HG03558 (cell line): ENCODE results near the gene DHRS13.
"Not testable (repeated sequence)": the region's sequence is repeated elsewhere in the genome, so short reads cannot be mapped to it uniquely, and the experiment has no call there.

ENCODE experiments used
- ATAC-seq: cut with Tn5 transposase; IDR thresholded peaks from one replicate; pipeline ENCODE4 v1.9.1; 2021; ENCODE audit warnings: moderate number of reproducible peaks; ENCODE audit not compliant: unreplicated experiment; ENCODE audit errors: extremely low read depth

Gene DHRS13

GRCh38 chr17:28906706-28907438, 4.0 kb upstream of the DHRS13 start:
- ATAC-seq: no peak

- no peak for ATAC-seq
These were observed 3.4 kb upstream of the DHRS13 start for GRCh38 chr17:28906276-28906675.

GRCh38 chr17:28904800-28905199, 1.9 kb upstream of the DHRS13 start:
- no peak for ATAC-seq

GRCh38 chr17:28903546-28903841, 615 bp upstream of the DHRS13 start:
- not testable (repeated sequence) for ATAC-seq

DNA sequence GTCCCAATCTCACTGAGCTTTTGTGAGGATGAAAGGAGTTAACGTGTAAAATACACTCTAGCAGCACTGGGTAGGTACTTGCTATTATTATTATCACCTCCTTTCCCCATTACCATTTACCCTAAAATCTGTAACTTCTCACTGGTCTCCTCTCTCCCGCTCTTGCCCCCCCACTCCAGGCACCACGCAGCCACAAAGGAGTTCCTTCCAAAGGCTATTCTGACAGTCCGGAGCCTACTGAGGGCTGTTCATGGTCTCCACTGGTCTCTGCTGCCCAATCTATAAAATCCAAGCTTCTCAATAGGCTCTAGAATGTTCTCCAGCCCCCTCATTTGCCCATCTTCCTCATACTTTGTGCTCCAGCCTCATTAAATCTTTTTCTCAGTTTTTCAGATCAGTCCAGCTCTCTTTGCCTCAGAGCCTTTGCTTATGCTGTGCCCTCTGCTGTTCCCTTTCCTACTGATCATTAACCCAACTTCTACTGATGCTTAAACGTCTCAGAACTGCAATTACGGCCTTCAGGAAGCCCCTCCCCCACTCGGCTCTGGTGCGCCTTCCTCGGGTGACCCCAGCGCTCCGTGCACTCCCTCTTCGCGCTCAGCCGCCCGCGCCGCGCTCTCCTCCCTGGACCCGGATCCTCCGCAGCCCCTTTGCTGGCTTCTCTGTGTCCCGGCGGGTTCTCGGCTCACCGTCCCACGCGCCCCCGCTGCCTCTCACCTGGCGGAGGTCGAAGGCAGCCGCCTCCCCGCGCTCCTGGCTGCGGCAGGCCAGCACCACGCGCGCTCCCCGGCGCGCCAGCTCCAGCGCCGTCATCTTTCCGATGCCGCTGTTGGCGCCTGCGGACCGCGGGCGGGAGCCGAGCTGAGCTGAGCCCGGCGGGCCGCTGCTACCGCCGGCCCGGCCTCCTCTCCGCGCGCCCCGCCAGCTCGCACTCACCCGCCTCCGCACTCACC, 737 bp downstream of the DHRS13 start:
- ATAC-seq: no peak

GRCh38 chr17:28900986-28901726, 1.7 kb downstream of the DHRS13 start:
- ATAC-seq: no peak

DNA sequence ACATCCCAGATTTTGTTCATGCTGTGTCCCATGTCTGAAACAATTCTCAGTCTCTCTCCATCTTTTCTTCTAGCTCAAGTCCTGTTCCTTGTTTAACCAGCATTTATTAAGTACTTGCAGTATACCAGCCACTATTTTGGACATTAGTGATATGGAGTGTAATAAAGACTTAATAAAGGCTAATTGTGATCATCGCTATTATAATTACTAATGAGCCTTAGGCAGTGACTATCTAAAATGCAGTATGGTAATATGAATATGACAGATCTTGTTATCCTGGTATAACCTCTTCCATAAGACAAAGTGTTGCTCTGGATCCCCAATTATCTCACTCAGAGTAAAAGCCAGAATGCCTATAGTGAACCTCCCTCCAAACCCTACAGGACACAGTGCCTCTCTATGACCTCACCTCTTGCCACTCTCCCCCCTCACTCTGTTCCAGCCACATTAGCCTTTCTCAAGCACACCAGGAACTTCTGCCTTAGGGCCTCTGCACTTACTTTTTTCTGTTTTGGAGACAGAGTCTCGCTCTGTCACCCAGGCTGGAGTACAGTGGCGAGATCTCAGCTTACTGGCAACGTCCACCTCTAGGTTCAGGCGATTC, 3.6 kb downstream of the DHRS13 start:
- no peak for ATAC-seq

GRCh38 chr17:28898527-28898955, 4.3 kb downstream of the DHRS13 start:
- no peak for ATAC-seq

- no peak for ATAC-seq
These were observed 4.9 kb downstream of the DHRS13 start for GRCh38 chr17:28897769-28898526.

DNA sequence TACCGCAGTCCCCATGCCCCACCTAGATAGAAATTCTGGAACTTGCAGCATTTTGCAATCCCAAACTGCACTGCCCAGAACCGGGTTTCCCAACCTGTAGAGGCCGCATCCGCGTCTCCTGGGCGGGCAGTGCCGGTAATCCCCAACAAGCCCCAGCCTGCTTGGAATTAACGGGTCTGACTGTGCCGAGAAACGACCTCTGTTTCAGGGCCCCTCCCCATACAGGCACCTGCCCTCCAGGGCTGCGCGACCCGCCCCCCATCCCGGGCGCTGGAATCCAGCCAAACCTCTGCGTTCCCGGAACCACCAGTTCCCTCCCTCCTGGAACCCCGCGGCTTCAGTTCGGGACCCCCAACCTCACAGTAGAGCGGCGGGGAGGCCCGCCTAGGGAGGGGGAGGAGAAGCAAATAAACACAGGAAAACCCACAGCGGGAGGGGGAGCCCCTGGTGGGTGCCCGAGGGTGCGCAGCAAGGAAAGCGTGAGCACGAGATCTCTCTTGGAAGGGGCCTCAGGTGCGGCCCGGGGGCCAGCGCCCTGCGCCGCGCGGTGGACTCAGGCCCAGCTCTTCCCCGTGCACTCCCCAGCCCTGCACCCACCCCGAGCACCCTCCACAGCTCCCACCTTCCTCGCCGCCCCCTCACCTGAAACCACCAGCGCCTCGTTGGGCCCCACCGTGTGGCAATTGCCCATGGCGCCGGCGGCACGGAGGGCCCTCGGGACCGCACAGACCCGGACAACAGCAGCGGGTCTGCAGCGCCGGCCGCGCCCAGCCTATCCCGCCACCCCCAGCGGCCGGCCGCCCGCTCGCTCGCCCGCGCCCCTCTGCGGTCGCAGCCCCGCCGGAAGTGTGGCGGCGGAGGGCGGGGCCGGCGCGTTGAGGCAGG, 5.8 kb downstream of the DHRS13 start, which contains the start of gene FLOT2:
Gene FLOT2, minus strand, starts transcription at position 850 of the 885 bp plus-strand sequence. Its CDS starts 159 bp downstream, at position 691.
- ATAC-seq: no peak

GRCh38 chr17:28896491-28896883, 6.4 kb downstream of the DHRS13 start:
- ATAC-seq: no peak

DNA sequence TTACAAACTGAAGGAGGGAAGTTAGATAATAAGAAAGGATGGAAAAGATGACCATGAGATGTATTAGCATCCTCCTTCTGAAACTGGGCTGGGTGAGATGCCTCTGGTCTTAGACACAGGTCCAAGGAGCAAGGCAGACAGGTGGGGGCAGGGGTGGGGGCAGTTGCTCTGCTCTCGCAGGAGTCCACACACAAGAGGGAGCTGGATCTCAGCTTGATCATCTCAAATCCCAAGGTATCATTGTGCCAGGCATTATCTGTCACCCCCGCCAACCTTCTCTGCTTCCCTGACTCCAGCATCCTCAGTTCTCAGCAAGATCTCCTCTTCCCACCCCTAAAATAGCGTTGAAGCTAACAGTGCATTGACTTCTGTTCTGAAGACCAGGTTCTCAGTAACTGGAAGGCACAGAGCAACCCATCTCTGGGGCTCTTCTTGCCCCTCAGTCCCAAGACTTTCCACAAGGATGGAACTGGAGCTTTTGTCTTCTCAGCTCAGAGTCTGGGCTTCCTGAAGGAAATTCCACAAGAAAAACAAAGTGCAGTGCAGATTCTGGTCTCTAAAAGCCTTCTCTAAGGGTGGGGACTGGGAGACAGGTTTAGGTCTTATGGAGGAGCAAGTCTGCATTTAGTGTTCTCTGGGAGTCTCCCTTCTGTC, 7.0 kb downstream of the DHRS13 start:
- ATAC-seq: no peak

GRCh38 chr17:28893248-28894183, 9.4 kb downstream of the DHRS13 start:
- not testable (repeated sequence) for ATAC-seq

GRCh38 chr17:28892024-28892423, 10.9 kb downstream of the DHRS13 start:
- ATAC-seq: no peak

GRCh38 chr17:28891201-28891600, 11.7 kb downstream of the DHRS13 start:
- ATAC-seq: no peak

DNA sequence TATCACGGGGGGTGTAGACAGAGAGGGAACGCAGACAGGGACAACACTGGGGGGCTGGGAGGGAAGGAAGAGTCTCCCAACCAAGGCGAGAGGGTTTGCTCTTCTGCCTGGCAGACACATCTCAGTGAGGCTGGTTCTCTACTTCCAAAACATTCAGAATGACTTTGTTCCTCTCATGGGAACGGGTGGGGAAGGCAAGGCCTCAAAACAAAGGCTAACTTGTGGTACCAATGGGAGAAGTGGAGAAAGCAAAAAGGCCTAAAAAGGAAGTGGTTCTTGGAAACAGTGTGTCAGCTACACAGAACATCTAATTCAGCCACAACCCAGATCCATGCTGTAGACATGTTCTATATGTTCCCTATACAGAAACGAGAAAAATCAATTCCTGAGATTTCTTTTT, 12.9 kb downstream of the DHRS13 start:
- ATAC-seq: no peak

DNA sequence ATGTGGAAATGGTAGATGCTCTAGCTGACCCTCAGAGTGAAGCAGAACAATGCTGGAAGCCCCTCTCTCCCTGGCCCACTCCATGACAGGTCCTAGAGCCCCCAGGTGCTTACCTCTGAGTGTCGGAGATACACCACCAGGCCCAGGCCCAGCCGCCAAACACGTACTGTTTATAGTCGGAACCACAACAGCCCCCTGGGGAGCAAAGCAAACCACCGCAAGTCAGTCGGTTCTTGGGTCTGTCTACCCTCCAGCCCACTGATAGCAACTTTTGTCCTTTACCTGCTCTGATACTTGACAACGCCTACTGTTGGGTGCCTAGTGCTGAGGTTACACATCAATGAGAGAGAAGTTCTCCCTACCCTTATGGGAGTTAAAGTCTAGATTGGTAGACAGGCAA, 14.0 kb downstream of the DHRS13 start:
- no peak for ATAC-seq
